NT2/D1 (cell line): ENCODE results near the gene NOTCH2.

ENCODE experiments used
- DNase-seq: peaks from one replicate; pipeline ENCODE4 v3.0.0-alpha.2; 2011; ENCODE audit warnings: low read depth, low spot score
- H3K27me3 ChIP-seq: 2 replicates; pipeline ENCODE4 v1.6.0; 2011; ENCODE audit warnings: mild to moderate bottlenecking; ENCODE audit not compliant: insufficient read length, insufficient read depth
- H3K36me3 ChIP-seq: 2 replicates; pipeline ENCODE4 v1.6.1; 2011; ENCODE audit warnings: mild to moderate bottlenecking, low read length, mixed read lengths; ENCODE audit not compliant: insufficient read depth, insufficient read length
- H3K4me1 ChIP-seq: 2 replicates; pipeline ENCODE4 v1.5.1; 2011; ENCODE audit not compliant: insufficient read depth, insufficient read length
- H3K4me3 ChIP-seq: 2 replicates; pipeline ENCODE4 v1.5.1; 2011; ENCODE audit warnings: low read depth; ENCODE audit not compliant: insufficient read length
- H3K9ac ChIP-seq: 2 replicates; pipeline ENCODE4 v1.6.0; 2011; ENCODE audit warnings: low read depth; ENCODE audit not compliant: insufficient read length
- H3K9me3 ChIP-seq: 2 replicates; pipeline ENCODE4 v1.5.1; 2011; ENCODE audit warnings: mild to moderate bottlenecking, low read length; ENCODE audit not compliant: insufficient read depth
- SUZ12 ChIP-seq: IDR thresholded peaks from 2 replicates; pipeline ENCODE4 v1.6.1; 2011; ENCODE audit not compliant: insufficient read length, insufficient read depth; ENCODE audit errors: extremely low read depth
- YY1 ChIP-seq: IDR thresholded peaks from 2 replicates; pipeline ENCODE4 v1.6.1; 2011; ENCODE audit not compliant: insufficient read length, insufficient read depth
- ZNF274 ChIP-seq: IDR thresholded peaks from 2 replicates; pipeline ENCODE4 v1.6.1; 2011; ENCODE audit warnings: mild to moderate bottlenecking, low read depth, low read length

The NOTCH2 gene

GRCh38 chr1:119895102-119895501 is 174.4 kb downstream of the NOTCH2 start:
- Histone ChIP-seq H3K36me3 (no peaks in the 10 kb centered on the region), H3K4me1 (no peaks in the 10 kb centered on the region), H3K9me3 (no peaks in the 10 kb centered on the region), H3K9ac (no peak overlapping the region), H3K27me3 (no peaks in the 10 kb centered on the region), H3K4me3 (no peak overlapping the region)
- no peak for DNase-seq
- TF ChIP-seq YY1 (no peak), ZNF274 (no peak), SUZ12 (no peak)

GRCh38 chr1:119893827-119894700 is 175.4 kb downstream of the NOTCH2 start:
- Histone ChIP-seq H3K9me3 (no peaks in the 10 kb centered on the region), H3K27me3 (no peaks in the 10 kb centered on the region), H3K9ac (no peak overlapping the region), H3K36me3 (no peaks in the 10 kb centered on the region), H3K4me1 (no peaks in the 10 kb centered on the region), H3K4me3 (no peak overlapping the region)
- no peak for DNase-seq
- TF ChIP-seq YY1 (no peak), ZNF274 (no peak), SUZ12 (no peak)

- Histone ChIP-seq H3K36me3 (no peaks in the 10 kb centered on the region), H3K9ac (no peak overlapping the region), H3K9me3 (no peaks in the 10 kb centered on the region), H3K4me3 (no peak overlapping the region), H3K4me1 (no peaks in the 10 kb centered on the region), H3K27me3 (no peaks in the 10 kb centered on the region)
- TF ChIP-seq ZNF274 (no peak), YY1 (no peak), SUZ12 (no peak)
- no peak for DNase-seq
These were observed 176.1 kb downstream of the NOTCH2 start for GRCh38 chr1:119893238-119893791.

- no peaks in the 10 kb centered on the region for H3K27me3 ChIP-seq
- H3K36me3 ChIP-seq: no peaks in the 10 kb centered on the region
- H3K9me3 ChIP-seq: no peaks in the 10 kb centered on the region
- H3K4me1 ChIP-seq: no peaks in the 10 kb centered on the region
- no peak overlapping the region for H3K9ac ChIP-seq
- no peak for TF ChIP-seq YY1
- no peak for TF ChIP-seq ZNF274
- TF ChIP-seq SUZ12: no peak
- H3K4me3 ChIP-seq: no peak overlapping the region
- DNase-seq: no peak
These were observed 178.1 kb downstream of the NOTCH2 start for GRCh38 chr1:119891386-119891785.

- no peaks in the 10 kb centered on the region for H3K9me3 ChIP-seq
- TF ChIP-seq SUZ12 (no peak), YY1 (no peak), ZNF274 (no peak)
- DNase-seq: no peak
These were observed 181.0 kb downstream of the NOTCH2 start for GRCh38 chr1:119888476-119888875.

GRCh38 chr1:119887427-119887826 is 182.0 kb downstream of the NOTCH2 start:
- H3K9ac ChIP-seq: no peak overlapping the region
- H3K27me3 ChIP-seq: no peaks in the 10 kb centered on the region
- H3K4me1 ChIP-seq: no peaks in the 10 kb centered on the region
- no peak overlapping the region for H3K4me3 ChIP-seq
- TF ChIP-seq ZNF274 (no peak), YY1 (no peak), SUZ12 (no peak)
- no peak for DNase-seq
- no peaks in the 10 kb centered on the region for H3K9me3 ChIP-seq
- no peaks in the 10 kb centered on the region for H3K36me3 ChIP-seq

More at GRCh38 chr1:119888476-119888875, 181.0 kb downstream of the NOTCH2 start:
- no peaks in the 10 kb centered on the region for H3K4me1 ChIP-seq
- no peak overlapping the region for H3K9ac ChIP-seq
- H3K36me3 ChIP-seq: no peaks in the 10 kb centered on the region
- no peaks in the 10 kb centered on the region for H3K27me3 ChIP-seq
- H3K4me3 ChIP-seq: no peak overlapping the region

- H3K9ac ChIP-seq: no peak overlapping the region
- H3K27me3 ChIP-seq: no peaks in the 10 kb centered on the region
- H3K4me1 ChIP-seq: no peaks in the 10 kb centered on the region
- TF ChIP-seq ZNF274 (no peak), YY1 (no peak), SUZ12 (no peak)
- peak; percentile 35 for DNase-seq
- no peaks in the 10 kb centered on the region for H3K36me3 ChIP-seq
- H3K4me3 ChIP-seq: no peak overlapping the region
- no peaks in the 10 kb centered on the region for H3K9me3 ChIP-seq
These were observed 183.3 kb downstream of the NOTCH2 start for GRCh38 chr1:119885903-119886783.
